Transverse colon (tissue), 4 donors: Measurements from ENCODE around the gene NMRK1.

Experiments used
- POLR2AphosphoS5 ChIP-seq, 3 donors: sonication (generic); formaldehyde crosslinking; IDR thresholded peaks; one replicate each; pipeline ENCODE4 v1.6.1; 2016; ENCODE audit warnings: antibody characterized with exemption in 3 of 3
- TF ChIP-seq, protein P1 (sequence below), 5 experiments: fragments of 200-600 bp in 3 of 5; fragments of 450-650 bp in 2 of 5; sonication (generic) in 3 of 5; IDR thresholded peaks; 1 replicate in 2 of 5; 2 replicates in 3 of 5; pipeline ENCODE4 v1.5.1; 2016 to 2017; ENCODE audit warnings: antibody characterized with exemption in 5 of 5, inconsistent platforms in 3 of 5, mild to moderate bottlenecking in 2 of 5, moderate library complexity in 1 of 5

DNA sequence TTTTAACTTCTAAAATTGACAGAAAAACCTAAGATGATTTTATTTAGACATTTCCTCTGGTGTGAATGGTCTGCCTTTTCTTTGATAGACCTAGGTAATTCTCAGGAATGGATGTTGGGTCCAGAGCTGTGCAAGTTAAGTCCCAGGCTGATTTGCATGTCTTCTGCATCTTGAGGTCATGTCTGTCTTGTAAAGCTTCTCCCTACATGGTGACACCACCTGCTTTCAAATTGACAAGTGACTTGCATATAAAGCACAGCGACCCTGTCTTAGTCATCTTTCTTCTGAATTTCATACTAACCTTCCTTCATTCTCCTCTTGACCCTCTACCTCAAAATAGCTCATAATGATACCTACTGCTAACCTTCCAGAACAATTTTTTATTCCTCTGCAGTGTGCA lies 29.6 kb upstream of the NMRK1 start:
- TF ChIP-seq, protein P1, sequence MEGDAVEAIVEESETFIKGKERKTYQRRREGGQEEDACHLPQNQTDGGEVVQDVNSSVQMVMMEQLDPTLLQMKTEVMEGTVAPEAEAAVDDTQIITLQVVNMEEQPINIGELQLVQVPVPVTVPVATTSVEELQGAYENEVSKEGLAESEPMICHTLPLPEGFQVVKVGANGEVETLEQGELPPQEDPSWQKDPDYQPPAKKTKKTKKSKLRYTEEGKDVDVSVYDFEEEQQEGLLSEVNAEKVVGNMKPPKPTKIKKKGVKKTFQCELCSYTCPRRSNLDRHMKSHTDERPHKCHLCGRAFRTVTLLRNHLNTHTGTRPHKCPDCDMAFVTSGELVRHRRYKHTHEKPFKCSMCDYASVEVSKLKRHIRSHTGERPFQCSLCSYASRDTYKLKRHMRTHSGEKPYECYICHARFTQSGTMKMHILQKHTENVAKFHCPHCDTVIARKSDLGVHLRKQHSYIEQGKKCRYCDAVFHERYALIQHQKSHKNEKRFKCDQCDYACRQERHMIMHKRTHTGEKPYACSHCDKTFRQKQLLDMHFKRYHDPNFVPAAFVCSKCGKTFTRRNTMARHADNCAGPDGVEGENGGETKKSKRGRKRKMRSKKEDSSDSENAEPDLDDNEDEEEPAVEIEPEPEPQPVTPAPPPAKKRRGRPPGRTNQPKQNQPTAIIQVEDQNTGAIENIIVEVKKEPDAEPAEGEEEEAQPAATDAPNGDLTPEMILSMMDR (IDR thresholded peaks at IDR 0.05): no peak
- no peak for TF ChIP-seq POLR2AphosphoS5 (IDR thresholded peaks at IDR 0.05)
